B cell (primary cell): Measurements from ENCODE around the gene P2RX7. TPM values are rescaled to one million over a fixed set of nuclear protein-coding genes. Genes with fewer than 3 reads are reported as not detected.

Experiments
- ATAC-seq: fragments of 200-7000 bp; cut with Tn5 transposase; one replicate; pipeline ENCODE4 v1.10.0; 2021; ENCODE audit warnings: low read depth, mild to moderate bottlenecking, moderate number of reproducible peaks, moderate library complexity
- CTCF ChIA-PET: fragments of 350-600 bp; sonication (Branson Sonifier 250); formaldehyde crosslinking; loops from one replicate; lab custom pipeline; 2021; ENCODE audit warnings: antibody characterized with exemption, inconsistent platforms; lab: Charles Lee
- POLR2A ChIA-PET: fragments of 350-600 bp; sonication (Branson Sonifier 250); formaldehyde crosslinking; loops from one replicate; lab custom pipeline; 2021; ENCODE audit warnings: antibody characterized with exemption; lab: Charles Lee
- DNase-seq: peaks from one replicate; pipeline ENCODE4 v3.0.0; 2013
- H2AFZ ChIP-seq: 2 replicates; pipeline ENCODE4 v1.6.1; 2012; ENCODE audit warnings: mild to moderate bottlenecking, low read depth, low read length; ENCODE audit not compliant: insufficient read depth, poor library complexity, severe bottlenecking
- H3K27ac ChIP-seq, 2 donors: 1 replicate in 1 of 2; 2 replicates in 1 of 2; pipeline ENCODE4 v1.5.1; 2012 to 2013; ENCODE audit warnings: low read length in 2 of 2, mild to moderate bottlenecking in 2 of 2, moderate library complexity in 1 of 2
- H3K27me3 ChIP-seq, 4 experiments: fragments of 200-600 bp in 1 of 4; sonication (generic) in 1 of 4; replicated peaks in 1 of 4; 1 replicate in 2 of 4; 2 replicates in 2 of 4; pipeline versions ENCODE4 v1.6.1 to v1.7.0; 2013 to 2016; ENCODE audit warnings: low read length in 3 of 4, mild to moderate bottlenecking in 2 of 4, mixed read lengths in 1 of 4, moderate library complexity in 1 of 4; ENCODE audit not compliant: insufficient read depth in 4 of 4, control insufficient read depth in 3 of 4; ENCODE audit errors: control extremely low read depth in 1 of 4
- H3K36me3 ChIP-seq, 2 experiments: replicated peaks in 1 of 2; 1 replicate in 1 of 2; 2 replicates in 1 of 2; pipeline versions ENCODE4 v1.6.1 to v1.7.1; 2013; ENCODE audit warnings: low read length in 1 of 2; ENCODE audit not compliant: insufficient read depth in 2 of 2, control insufficient read depth in 1 of 2; ENCODE audit errors: control extremely low read depth in 1 of 2, extremely low read depth in 1 of 2
- H3K4me1 ChIP-seq, 2 donors: fragments of 200-600 bp in 1 of 2; sonication (generic) in 1 of 2; 1 replicate in 1 of 2; 2 replicates in 1 of 2; pipeline versions ENCODE4 v1.5.1 to v1.6.1; 2013 to 2017; ENCODE audit warnings: low read length in 2 of 2; ENCODE audit not compliant: control insufficient read depth in 2 of 2, insufficient read depth in 2 of 2
- H3K4me2 ChIP-seq: replicated peaks from 2 replicates; pipeline ENCODE3; 2012; ENCODE audit warnings: mild to moderate bottlenecking, low read depth, low read length; ENCODE audit not compliant: poor library complexity, severe bottlenecking
- H3K4me3 ChIP-seq, 5 experiments: fragments of 200-600 bp in 1 of 5; sonication (generic) in 1 of 5; 1 replicate in 3 of 5; 2 replicates in 2 of 5; pipeline versions ENCODE4 v1.5.1 to v1.7.0; 2011 to 2016; ENCODE audit warnings: low read length in 4 of 5, mild to moderate bottlenecking in 4 of 5, low read depth in 2 of 5, control low read depth in 1 of 5, moderate library complexity in 1 of 5; ENCODE audit not compliant: insufficient read depth in 1 of 5; ENCODE audit errors: control extremely low read depth in 1 of 5, extremely low read depth in 1 of 5
- H3K79me2 ChIP-seq: fragments of 200-600 bp; sonication (generic); one replicate; pipeline ENCODE4 v1.6.0; 2016; ENCODE audit warnings: low read length; ENCODE audit not compliant: control insufficient read depth, insufficient read depth
- H3K9ac ChIP-seq: fragments of 200-600 bp; sonication (generic); 2 replicates; pipeline ENCODE4 v1.6.1; 2017; ENCODE audit warnings: mild to moderate bottlenecking, low read length, moderate library complexity
- H3K9me3 ChIP-seq, 3 donors: one replicate each; pipeline versions ENCODE4 v1.6.1 to v1.7.1; 2013; ENCODE audit warnings: low read length in 2 of 3; ENCODE audit not compliant: control insufficient read depth in 2 of 3, insufficient read depth in 1 of 3; ENCODE audit errors: control extremely low read depth in 1 of 3
- H4K20me1 ChIP-seq: 2 replicates; pipeline ENCODE4 v1.6.0; 2012; ENCODE audit warnings: mild to moderate bottlenecking, low read length; ENCODE audit not compliant: insufficient read depth, control insufficient read depth, poor library complexity, severe bottlenecking
- H3K27ac Mint-ChIP-seq: one replicate; pipeline ENCODE4 v1.8.0; 2021; ENCODE audit warnings: mixed read lengths
- H3K27me3 Mint-ChIP-seq: one replicate; pipeline ENCODE4 v1.8.0; 2021; ENCODE audit warnings: mixed read lengths
- H3K4me1 Mint-ChIP-seq: one replicate; pipeline ENCODE4 v1.8.0; 2021; ENCODE audit warnings: mixed read lengths
- H3K4me3 Mint-ChIP-seq: one replicate; pipeline ENCODE4 v1.8.0; 2021; ENCODE audit warnings: mixed read lengths
- H3K9me3 Mint-ChIP-seq: one replicate; pipeline ENCODE4 v1.8.0; 2022; ENCODE audit warnings: mixed read lengths; ENCODE audit not compliant: insufficient read depth
- CTCF ChIP-seq: fragments of 200-600 bp; IDR thresholded peaks from one replicate; pipeline ENCODE4 v1.8.0; 2022; ENCODE audit warnings: antibody characterized with exemption, mild to moderate bottlenecking
- EZH2 ChIP-seq: IDR thresholded peaks from 2 replicates; pipeline ENCODE4 v1.6.1; 2012; ENCODE audit warnings: borderline replicate concordance, low read depth, mild to moderate bottlenecking, moderate library complexity, low read length; ENCODE audit not compliant: insufficient read depth, poor library complexity, severe bottlenecking
- WGBS: methylation state at CpG from one replicate; pipeline ENCODE4 v1.1.5; 2013; ENCODE audit warnings: missing lambda C conversion rate; ENCODE audit not compliant: insufficient coverage; 5-methylcytosine and 5-hydroxymethylcytosine counted together
- intact Hi-C: fragments of 100-400 bp; cut with micrococcal nuclease; formaldehyde crosslinking; loops from one replicate; pipeline ENCODE4 v1.10.0; 2022
- polyA plus RNA-seq: library from polyadenylated mRNA; depleted of rRNA; stranded (reverse); fragments of >200 nt; gene quantifications from 2 replicates; pipeline ENCODE4 v1.2.3, GENCODE V29; 2012
- total RNA-seq, 2 donors: library from RNA; stranded (reverse); fragments of 120-200 nt in 1 of 2; gene quantifications; 1 replicate in 1 of 2; 2 replicates in 1 of 2; pipeline versions ENCODE4 v1.2.3 to v1.2.4, GENCODE V29; 2013 to 2022

Gene P2RX7
- total and polyA plus RNA-seq, 2 donors (not counting 1 experiment from before 2014, with no cell fraction given), result 5.3 to 6.3 TPM

- Mint-ChIP-seq H3K4me3 (no peak overlapping the region), H3K9me3 (no peaks in the 10 kb centered on the region), H3K27ac (no peak overlapping the region), H3K4me1 (peaks cover 4% of the 10 kb centered on the region), H3K27me3 (no peaks in the 10 kb centered on the region)
- no peak for TF ChIP-seq EZH2
- TF ChIP-seq CTCF, result no peak
- H4K20me1 ChIP-seq, result no peaks in the 10 kb centered on the region
- no peaks in the 10 kb centered on the region for H3K9me3 ChIP-seq
- H3K27me3 ChIP-seq, result no peaks in the 10 kb centered on the region
- 100% methylated on average over 1 of the region's 9 CpGs for WGBS
- no peaks in the 10 kb centered on the region for H3K36me3 ChIP-seq
- no peak for ATAC-seq
- ChIA-PET POLR2A (interaction anchor here (0.6 kb wide), 1 partner anchor 74 kb away, joined by 3 read pairs; no protein-coding TSS in a partner anchor), CTCF (interaction anchor here (0.6 to 3.7 kb wide), 7 partner anchors 11 to 530 kb away, joined by 3 to 23 read pairs (median 3); partner anchors contain the start of gene POP5)
- no peak overlapping the region for H3K9ac ChIP-seq
- no peak overlapping the region for H3K27ac ChIP-seq
- no peaks in the 10 kb centered on the region for H3K79me2 ChIP-seq
- no peak for DNase-seq
- intact Hi-C loops, result loop anchor here (2.0 to 5.0 kb wide), 6 partner anchors 17 to 464 kb away; partner anchors contain the start of gene P2RX4
- no peak overlapping the region for H3K4me3 ChIP-seq
- no peak overlapping the region for H3K4me2 ChIP-seq
- H3K4me1 ChIP-seq, result peaks cover 0 to 6% of the 10 kb centered on the region in 2 donors
- no peak overlapping the region for H2AFZ ChIP-seq
These were observed 21.0 kb upstream of the P2RX7 start for GRCh38 chr12:121111684-121112083.

DNA sequence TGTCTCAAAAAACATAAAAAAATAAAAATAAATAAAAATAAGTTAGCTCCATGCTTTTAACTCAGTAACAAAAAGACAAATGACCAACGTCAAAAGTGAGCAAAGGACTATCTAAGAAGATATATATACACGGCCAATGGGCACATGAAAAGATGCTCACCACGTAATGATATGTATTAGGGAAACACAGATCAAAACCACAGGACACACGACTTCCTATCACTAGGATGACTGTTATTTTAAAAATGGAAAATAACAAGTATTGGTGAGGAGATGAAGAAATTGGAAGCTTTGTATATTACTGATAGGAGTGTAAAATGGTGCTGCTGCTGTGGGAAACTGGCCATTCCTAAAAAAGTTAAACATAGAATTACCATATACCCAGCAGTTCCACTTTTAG, 20.2 kb upstream of the P2RX7 start:
- no peaks in the 10 kb centered on the region for H3K9me3 Mint-ChIP-seq
- H3K4me1 Mint-ChIP-seq, result peaks cover 4% of the 10 kb centered on the region
- Histone ChIP-seq H3K27ac (no peak overlapping the region), H2AFZ (no peak overlapping the region), H3K4me1 (peaks cover 0 to 6% of the 10 kb centered on the region in 2 donors), H3K36me3 (no peaks in the 10 kb centered on the region), H3K9ac (no peak overlapping the region), H3K79me2 (no peaks in the 10 kb centered on the region), H4K20me1 (no peaks in the 10 kb centered on the region), H3K4me3 (no peak overlapping the region), H3K9me3 (no peaks in the 10 kb centered on the region), H3K4me2 (no peak overlapping the region), H3K27me3 (no peaks in the 10 kb centered on the region)
- ChIA-PET POLR2A (interaction anchor here (0.7 kb wide), 1 partner anchor 42 kb away, joined by 5 read pairs; no protein-coding TSS in a partner anchor), CTCF (interaction anchor here (0.9 to 1.4 kb wide), 2 partner anchors 12 to 63 kb away, joined by 3 read pairs; no protein-coding TSS in a partner anchor)
- no peak overlapping the region for H3K4me3 Mint-ChIP-seq
- no CpG with 5 or more reads among the region's 4 CpGs for WGBS
- intact Hi-C loops, result loop anchor here (5.0 kb wide), 3 partner anchors 50 to 465 kb away; no protein-coding TSS in a partner anchor
- TF ChIP-seq CTCF (no peak), EZH2 (no peak)
- no peaks in the 10 kb centered on the region for H3K27me3 Mint-ChIP-seq
- ATAC-seq (no peak), DNase-seq (no peak)
- no peak overlapping the region for H3K27ac Mint-ChIP-seq
